HCT116 (cell line): ENCODE measurements around the gene TNFAIP8. TPM values are rescaled to one million over a fixed set of nuclear protein-coding genes. Genes with fewer than 3 reads are reported as not detected.

Source experiments
- ATAC-seq: fragments of 200-7000 bp; cut with Tn5 transposase; 2 replicates; pipeline ENCODE4 v1.9.1; 2020; ENCODE audit warnings: mild to moderate bottlenecking, moderate library complexity
- BruUV-seq: library from RNA; stranded (reverse); fragments of 400-500 nt; replicated peaks from 2 replicates; lab custom pipeline; 2021; lab: Mats Ljungman, UMichigan
- CTCF ChIA-PET: fragments of 300-600 bp; sonication (Branson Sonifier 250); formaldehyde crosslinking; loops from one replicate; lab custom pipeline; 2021; ENCODE audit warnings: antibody characterized with exemption; lab: Charles Lee
- POLR2A ChIA-PET: fragments of 300-600, 350-600 bp; sonication (Branson Sonifier 250); formaldehyde crosslinking; loops from one replicate; lab custom pipeline; 2021; ENCODE audit warnings: antibody characterized with exemption; lab: Charles Lee
- RAD21 ChIA-PET, 2 experiments: fragments of 300-600 bp; sonication (Branson Sonifier 250); formaldehyde crosslinking; loops; one replicate each; lab custom pipeline; 2023; ENCODE audit warnings: low total read pairs in 2 of 2; ENCODE audit not compliant: uncharacterized antibody in 2 of 2, unreplicated experiment in 2 of 2, low non-redundant PET in 1 of 2; lab: Charles Lee
- DNase-seq: peaks from one replicate; pipeline ENCODE4 v3.0.0-alpha.2; 2010; ENCODE audit warnings: low read depth, low spot score
- H2AFZ ChIP-seq: fragments of 200-600 bp; shearing (Covaris generic), sonication (generic); 2 replicates; pipeline ENCODE4 v1.6.1; 2017; ENCODE audit warnings: low read depth, mixed run types, mixed read lengths, antibody characterized with exemption, low read length; ENCODE audit not compliant: poor library complexity, severe bottlenecking
- H3K27ac ChIP-seq: 2 replicates; pipeline ENCODE4 v1.5.1; 2012; ENCODE audit warnings: low read depth, low read length
- H3K27me3 ChIP-seq: fragments of 200-600 bp; sonication (generic); 2 replicates; pipeline ENCODE4 v1.6.1; 2016; ENCODE audit warnings: mixed run types, low read length, mixed read lengths; ENCODE audit not compliant: insufficient read depth
- H3K36me3 ChIP-seq, 2 experiments: fragments of 200-500 bp in 1 of 2; fragments of 200-600 bp in 1 of 2; sonication (Bioruptor generic) in 1 of 2; sonication (generic) in 1 of 2; 2 replicates each; pipeline versions ENCODE4 v1.5.1 to v1.6.1; 2014 to 2016; ENCODE audit warnings: low read length in 2 of 2, inconsistent platforms in 1 of 2, mixed read lengths in 1 of 2, mixed run types in 1 of 2; ENCODE audit not compliant: insufficient read depth in 2 of 2, control insufficient read depth in 1 of 2
- H3K4me1 ChIP-seq, 2 experiments: fragments of 200-600 bp in 1 of 2; sonication (generic) in 1 of 2; 2 replicates each; pipeline versions ENCODE4 v1.5.1 to v1.6.1; 2012 to 2017; ENCODE audit warnings: low read length in 2 of 2, inconsistent platforms in 1 of 2, mild to moderate bottlenecking in 1 of 2, mixed read lengths in 1 of 2, mixed run types in 1 of 2, moderate library complexity in 1 of 2; ENCODE audit not compliant: insufficient read depth in 2 of 2, control insufficient read depth in 1 of 2
- H3K4me2 ChIP-seq: fragments of 200-600 bp; sonication (generic); 2 replicates; pipeline ENCODE4 v1.6.1; 2017; ENCODE audit warnings: mixed run types, low read length, mixed read lengths
- H3K4me3 ChIP-seq, 2 experiments: fragments of 200-600 bp in 1 of 2; sonication (generic) in 1 of 2; replicated peaks in 1 of 2; 2 replicates each; pipeline ENCODE4 v1.5.1; 2011 to 2016; ENCODE audit warnings: low read length in 2 of 2, control low read depth in 1 of 2, low read depth in 1 of 2, mild to moderate bottlenecking in 1 of 2, mixed read lengths in 1 of 2, mixed run types in 1 of 2
- H3K79me2 ChIP-seq: fragments of 200-600 bp; sonication (generic); 2 replicates; pipeline ENCODE4 v1.6.1; 2017; ENCODE audit warnings: mild to moderate bottlenecking, mixed run types, low read length, moderate library complexity, mixed read lengths; ENCODE audit not compliant: insufficient read depth
- H3K9ac ChIP-seq: fragments of 200-600 bp; sonication (generic); 2 replicates; pipeline ENCODE4 v1.6.1; 2016; ENCODE audit warnings: low read length, mixed read lengths
- H3K9me2 ChIP-seq: fragments of 200-600 bp; sonication (generic), shearing (Covaris generic); 2 replicates; pipeline ENCODE4 v1.6.1; 2017; ENCODE audit warnings: mixed run types, mild to moderate bottlenecking, moderate library complexity; ENCODE audit not compliant: insufficient read depth
- H3K9me3 ChIP-seq, 2 experiments: fragments of 200-500 bp in 1 of 2; fragments of 200-600 bp in 1 of 2; sonication (Bioruptor generic) in 1 of 2; sonication (generic) in 1 of 2; 2 replicates each; pipeline ENCODE4 v1.6.1; 2014 to 2017; ENCODE audit warnings: low read length in 2 of 2, mixed read lengths in 2 of 2, inconsistent platforms in 1 of 2, low read depth in 1 of 2, mild to moderate bottlenecking in 1 of 2, mixed run types in 1 of 2, moderate library complexity in 1 of 2; ENCODE audit not compliant: control insufficient read depth in 1 of 2, insufficient read depth in 1 of 2
- H4K20me1 ChIP-seq: fragments of 200-600 bp; sonication (generic), shearing (Covaris generic); 2 replicates; pipeline ENCODE4 v1.6.1; 2017; ENCODE audit warnings: mixed run types, mild to moderate bottlenecking, moderate library complexity; ENCODE audit not compliant: insufficient read depth
- ATF3 ChIP-seq: IDR thresholded peaks from 2 replicates; pipeline ENCODE4 v1.6.1; 2012
- CBX3 ChIP-seq: IDR thresholded peaks from 2 replicates; pipeline ENCODE4 v1.6.1; 2012; ENCODE audit warnings: low read depth
- CEBPB ChIP-seq: IDR thresholded peaks from 2 replicates; pipeline ENCODE4 v1.6.1; 2012; ENCODE audit warnings: low read depth
- CTCF ChIP-seq, 3 experiments: fragments of 200-600 bp in 1 of 3; sonication (generic) in 1 of 3; IDR thresholded peaks in 2 of 3; conservative IDR thresholded peaks in 1 of 3; 2 replicates each; pipeline ENCODE4 v1.5.1; 2012 to 2017; ENCODE audit warnings: low read depth in 2 of 3, low read length in 2 of 3, antibody characterized with exemption in 1 of 3, borderline replicate concordance in 1 of 3, control low read depth in 1 of 3, mild to moderate bottlenecking in 1 of 3, mixed read lengths in 1 of 3, mixed run types in 1 of 3, moderate library complexity in 1 of 3; ENCODE audit not compliant: insufficient read depth in 1 of 3
- ELF1 ChIP-seq: IDR thresholded peaks from 2 replicates; pipeline ENCODE4 v1.6.1; 2012; ENCODE audit warnings: low read depth, borderline replicate concordance
- EZH2phosphoT487 ChIP-seq: fragments of 200-600 bp; IDR thresholded peaks from 2 replicates; pipeline ENCODE4 v1.6.1; 2018; ENCODE audit warnings: antibody characterized with exemption, borderline replicate concordance
- FOSL1 ChIP-seq: IDR thresholded peaks from 2 replicates; pipeline ENCODE4 v1.6.1; 2012; ENCODE audit warnings: low read depth
- JUND ChIP-seq: IDR thresholded peaks from 2 replicates; pipeline ENCODE4 v1.6.1; 2012
- MAX ChIP-seq: IDR thresholded peaks from 2 replicates; pipeline ENCODE4 v1.6.1; 2012
- POLR2A ChIP-seq: IDR thresholded peaks from 2 replicates; pipeline ENCODE4 v1.7.0; 2011; ENCODE audit warnings: borderline replicate concordance; ENCODE audit not compliant: insufficient read depth, insufficient read length; ENCODE audit errors: extremely low read depth
- POLR2AphosphoS5 ChIP-seq: IDR thresholded peaks from 2 replicates; pipeline ENCODE4 v1.6.1; 2011; ENCODE audit warnings: mild to moderate bottlenecking, low read depth, low read length, moderate library complexity
- RAD21 ChIP-seq: IDR thresholded peaks from 2 replicates; pipeline ENCODE4 v1.6.1; 2012; ENCODE audit warnings: low read depth, mild to moderate bottlenecking
- SIN3A ChIP-seq: IDR thresholded peaks from 2 replicates; pipeline ENCODE4 v1.6.1; 2012; ENCODE audit warnings: low read depth
- SP1 ChIP-seq: IDR thresholded peaks from 2 replicates; pipeline ENCODE4 v1.6.1; 2012; ENCODE audit warnings: low read depth
- SRF ChIP-seq: IDR thresholded peaks from 2 replicates; pipeline ENCODE4 v1.6.1; 2012; ENCODE audit warnings: low read depth
- TCF7L2 ChIP-seq: IDR thresholded peaks from 2 replicates; pipeline ENCODE4 v1.7.0; 2011; ENCODE audit warnings: borderline replicate concordance, inconsistent platforms; ENCODE audit not compliant: insufficient read depth, insufficient read length; ENCODE audit errors: extremely low read depth
- ZFX ChIP-seq: fragments of 450-650 bp; IDR thresholded peaks from 2 replicates; pipeline ENCODE4 v1.6.1; 2017
- intact Hi-C: fragments of 100-400 bp; cut with micrococcal nuclease; formaldehyde crosslinking; loops from 2 replicates; pipeline ENCODE4 v1.10.0; 2022
- total RNA-seq: library from RNA; stranded (reverse); gene quantifications from one replicate; pipeline ENCODE4 v1.2.1, GENCODE V29; 2021; ENCODE audit not compliant: unreplicated experiment

TNFAIP8 gene
- total RNA-seq, 1 experiment from 2014 or later, result 18.4 TPM

- Histone ChIP-seq H3K4me2 (no peak overlapping the region), H3K36me3 (no peaks in the 10 kb centered on the region), H3K4me1 (no peaks in the 10 kb centered on the region), H3K4me3 (no peak overlapping the region), H3K9ac (no peak overlapping the region), H2AFZ (no peak overlapping the region), H3K9me2 (no peaks in the 10 kb centered on the region), H3K27ac (no peak overlapping the region), H4K20me1 (no peaks in the 10 kb centered on the region), H3K27me3 (no peaks in the 10 kb centered on the region), H3K9me3 (no peaks in the 10 kb centered on the region), H3K79me2 (no peaks in the 10 kb centered on the region)
- intact Hi-C loops, result no loop called here
- POLR2A ChIA-PET, result no interaction called here
- ATAC-seq (no peak), DNase-seq (no peak)
- TF ChIP-seq CEBPB (no peak), EZH2phosphoT487 (no peak), JUND (no peak), SRF (no peak), TCF7L2 (no peak), POLR2AphosphoS5 (no peak), RAD21 (no peak), MAX (no peak), CBX3 (no peak), FOSL1 (no peak), SP1 (no peak), CTCF (IDR thresholded peaks at IDR 0.05 in 2 of 3, conservative IDR thresholded peaks at IDR 0.05 in 1 of 3; ENCODE audit: borderline replicate concordance in 1 of 3, insufficient read depth in 1 of 3, low read depth in 2 of 3, low read length in 2 of 3) (no peak), ELF1 (no peak), ATF3 (no peak), POLR2A (no peak), ZFX (no peak), SIN3A (no peak)
- RAD21 ChIA-PET, result no interaction called here
- CTCF ChIA-PET, result no interaction called here
- BruUV-seq, result no TSS peak
These were observed 37.4 kb downstream of the TNFAIP8 start for GRCh38 chr5:119393201-119393691.
